OCI-M2 (cell line): ENCODE results near the gene HSD17B2.
"Not testable (repeated sequence)": the region's sequence is repeated elsewhere in the genome, so short reads cannot be mapped to it uniquely, and the experiment has no call there.

Experiments
- DNase-seq: peaks from one replicate; lab custom pipeline; 2025; ENCODE audit not compliant: unreplicated experiment; lab: John Stamatoyannopoulos, UW

The HSD17B2 gene, protein sequence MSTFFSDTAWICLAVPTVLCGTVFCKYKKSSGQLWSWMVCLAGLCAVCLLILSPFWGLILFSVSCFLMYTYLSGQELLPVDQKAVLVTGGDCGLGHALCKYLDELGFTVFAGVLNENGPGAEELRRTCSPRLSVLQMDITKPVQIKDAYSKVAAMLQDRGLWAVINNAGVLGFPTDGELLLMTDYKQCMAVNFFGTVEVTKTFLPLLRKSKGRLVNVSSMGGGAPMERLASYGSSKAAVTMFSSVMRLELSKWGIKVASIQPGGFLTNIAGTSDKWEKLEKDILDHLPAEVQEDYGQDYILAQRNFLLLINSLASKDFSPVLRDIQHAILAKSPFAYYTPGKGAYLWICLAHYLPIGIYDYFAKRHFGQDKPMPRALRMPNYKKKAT

GRCh38 chr16:82034981-82035612, at the start of gene HSD17B2:
TSS of gene HSD17B2 (plus strand) at chr16:82035253. CDS start at chr16:82035425, 172 bp downstream.
- DNase-seq: no peak

- no peak for DNase-seq
Measured at GRCh38 chr16:81987121-81987520, 47.9 kb upstream of the HSD17B2 start.

DNA sequence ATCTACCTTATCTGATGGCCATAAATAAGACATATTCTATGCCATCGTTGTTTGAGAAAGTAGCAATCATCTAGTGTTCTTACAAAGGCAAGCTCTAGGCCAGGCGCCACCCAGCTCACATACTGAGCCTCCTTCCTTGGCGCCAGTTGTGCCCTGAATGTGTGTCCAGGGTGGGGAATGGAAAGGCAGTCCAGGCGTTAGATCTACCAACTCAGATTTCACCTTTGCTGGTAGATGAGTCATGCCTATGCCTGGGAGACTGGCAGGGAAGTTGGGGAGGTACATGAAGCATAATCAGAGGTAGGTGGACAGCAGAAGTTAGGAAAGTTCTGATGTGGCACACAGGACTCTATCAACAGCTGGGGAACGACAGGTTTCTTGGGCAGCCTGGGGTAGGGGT, 47.3 kb upstream of the HSD17B2 start:
- no peak for DNase-seq

- DNase-seq: no peak
Measured at GRCh38 chr16:81992859-81993258, 42.2 kb upstream of the HSD17B2 start.

- no peak for DNase-seq
Measured at GRCh38 chr16:81994485-81994884, 40.6 kb upstream of the HSD17B2 start.

- DNase-seq: no peak
Measured at GRCh38 chr16:81995651-81996050, 39.4 kb upstream of the HSD17B2 start.

DNA sequence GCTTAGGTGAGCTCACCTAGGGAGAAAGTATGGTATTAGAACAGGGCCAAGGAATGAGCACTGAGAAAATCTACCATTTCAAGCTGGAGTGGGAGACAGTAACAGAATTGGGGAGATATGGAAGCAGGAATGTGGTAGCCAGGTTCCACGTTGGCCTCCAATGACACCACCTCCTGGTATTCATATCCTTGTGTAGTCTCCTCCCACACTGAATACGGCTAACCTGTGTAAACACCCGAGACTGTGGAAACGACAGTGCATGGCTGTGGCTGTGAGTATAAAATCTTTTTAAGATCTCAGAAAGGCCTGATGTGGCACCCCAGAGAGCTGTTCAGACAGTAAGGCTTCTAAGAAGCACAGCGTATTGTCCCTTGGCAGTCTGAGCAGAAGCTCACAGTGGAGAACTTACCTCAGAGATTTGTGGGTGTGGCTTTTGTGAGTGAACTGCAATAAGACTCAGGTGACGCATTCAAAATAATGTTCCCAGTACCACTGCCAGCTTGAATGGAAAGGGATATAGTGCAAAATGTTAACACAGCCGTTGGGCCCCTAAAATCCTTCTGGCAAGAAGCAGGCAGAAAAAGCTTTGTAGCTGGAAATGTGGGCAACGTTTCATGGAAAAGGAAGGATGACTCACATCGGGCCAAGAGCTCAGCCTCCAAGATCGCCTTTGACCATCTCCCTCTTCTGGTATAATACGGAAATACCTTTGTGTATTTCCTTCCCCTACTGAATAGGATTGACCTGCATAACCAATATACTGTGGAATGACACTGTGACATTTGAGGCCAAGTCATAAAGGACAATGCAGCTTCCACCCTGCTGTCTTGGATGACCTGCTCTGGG, 38.2 kb upstream of the HSD17B2 start:
- DNase-seq: no peak

DNA sequence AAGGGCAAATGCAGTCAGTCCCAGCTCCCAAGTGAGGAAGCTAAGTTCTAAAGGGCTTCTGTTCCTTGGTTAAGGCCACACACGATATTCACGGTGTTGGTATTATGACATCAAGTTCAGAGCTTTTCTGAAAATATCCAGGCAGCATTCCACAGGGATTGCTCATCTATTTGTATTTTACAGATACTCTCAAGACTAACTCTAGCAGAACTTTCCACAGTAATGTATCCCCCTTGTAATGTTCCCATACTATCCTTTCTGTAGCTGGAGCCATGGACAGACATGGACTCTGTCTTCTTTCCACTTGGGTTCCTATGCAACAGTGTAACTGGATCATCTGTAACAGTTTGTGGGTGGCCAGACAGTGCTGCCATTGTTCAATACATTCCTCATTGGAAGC, 37.3 kb upstream of the HSD17B2 start:
- DNase-seq: no peak

GRCh38 chr16:82002831-82003230, 32.2 kb upstream of the HSD17B2 start:
- DNase-seq: no peak

- no peak for DNase-seq
Measured at GRCh38 chr16:82004601-82005000, 30.5 kb upstream of the HSD17B2 start.

DNA sequence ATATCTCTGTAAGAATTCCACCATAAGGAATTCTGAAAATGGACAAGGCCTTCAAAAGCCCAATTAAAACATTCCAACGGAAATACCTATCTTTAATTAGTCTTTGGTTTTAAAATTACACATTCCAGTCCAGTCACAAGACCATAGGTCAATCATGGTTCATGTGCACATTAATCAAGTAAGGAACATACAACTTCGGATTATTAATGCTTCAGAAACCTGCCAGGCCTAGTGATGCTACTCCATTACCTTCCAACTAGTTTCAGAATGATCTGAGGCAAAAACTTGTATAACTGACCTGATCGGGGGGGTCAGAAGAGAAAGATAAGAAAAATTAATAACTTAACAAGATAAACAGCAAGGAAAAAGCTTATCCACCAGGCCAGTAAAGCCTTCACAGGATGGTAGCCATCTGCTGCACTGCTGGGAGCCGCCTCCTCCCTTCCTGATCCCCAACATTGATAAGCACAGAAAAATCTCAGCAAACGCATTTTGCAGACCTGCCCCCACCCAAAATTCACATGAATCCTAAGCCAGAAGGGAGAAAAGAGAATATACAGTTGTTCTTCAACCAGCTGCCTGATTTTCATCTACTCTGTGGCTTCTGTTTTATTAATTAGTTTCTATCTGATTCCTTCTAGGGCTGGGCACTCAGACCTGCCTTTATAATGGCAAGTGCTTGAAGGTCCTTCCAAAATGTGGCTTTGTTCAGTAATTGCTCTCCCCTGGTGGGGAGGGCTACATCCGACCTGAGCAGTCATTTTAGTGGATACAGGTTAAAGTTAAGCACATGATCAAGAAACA, 29.8 kb upstream of the HSD17B2 start:
- no peak for DNase-seq

DNA sequence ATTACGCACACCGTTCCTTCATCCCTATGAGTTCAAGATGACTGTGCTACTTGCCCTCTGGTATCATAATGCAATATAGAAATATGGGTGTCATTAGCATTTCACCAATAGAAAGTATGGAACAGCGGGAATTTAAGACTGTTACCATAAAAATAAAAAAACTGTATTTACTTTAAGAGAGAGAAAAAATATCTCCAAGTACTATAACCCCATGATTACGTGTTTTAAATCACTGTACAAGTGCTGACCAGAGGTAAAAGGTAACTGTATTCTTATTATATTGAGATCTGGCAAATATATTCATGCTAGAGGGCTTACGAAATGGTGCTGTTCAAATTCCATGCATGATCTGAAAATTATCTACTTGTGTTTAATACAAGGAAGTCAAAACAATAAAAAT, 29.0 kb upstream of the HSD17B2 start:
- DNase-seq: no peak

GRCh38 chr16:82007189-82007588, 27.9 kb upstream of the HSD17B2 start:
- DNase-seq: no peak

- no peak for DNase-seq
Measured at GRCh38 chr16:82008957-82009592, 26.0 kb upstream of the HSD17B2 start.

- not testable (repeated sequence) for DNase-seq
Measured at GRCh38 chr16:82009789-82010188, 25.3 kb upstream of the HSD17B2 start.

GRCh38 chr16:82010649-82011048, 24.4 kb upstream of the HSD17B2 start:
- no peak for DNase-seq

DNA sequence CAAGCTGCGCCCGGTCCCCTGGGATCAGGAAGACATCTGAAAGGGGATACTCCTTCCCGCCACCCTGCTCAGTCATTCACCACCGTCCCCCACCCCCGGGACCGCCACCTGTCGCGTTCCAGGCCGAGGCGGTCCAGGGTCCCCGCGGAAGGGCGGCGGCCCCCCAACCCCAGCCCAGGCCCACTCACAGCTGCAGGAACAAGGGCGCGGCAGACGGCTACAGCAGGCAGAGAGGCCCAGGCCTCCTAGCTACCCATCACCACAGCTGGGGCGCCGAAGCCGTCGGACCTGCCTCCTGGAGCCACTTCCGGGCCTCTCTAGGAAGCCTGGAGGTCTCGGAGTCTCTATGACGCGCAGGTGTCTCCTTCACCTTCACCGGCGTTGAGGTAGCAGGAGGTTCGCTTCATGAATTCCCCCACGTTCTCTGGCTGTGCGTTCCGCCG, 23.8 kb upstream of the HSD17B2 start, which contains the start of gene SDR42E1:
Gene SDR42E1 (minus strand): TSS at position 272 of the 443 bp plus-strand sequence. CDS start 10,612 bp downstream, outside the sequence.
- DNase-seq: no peak

DNA sequence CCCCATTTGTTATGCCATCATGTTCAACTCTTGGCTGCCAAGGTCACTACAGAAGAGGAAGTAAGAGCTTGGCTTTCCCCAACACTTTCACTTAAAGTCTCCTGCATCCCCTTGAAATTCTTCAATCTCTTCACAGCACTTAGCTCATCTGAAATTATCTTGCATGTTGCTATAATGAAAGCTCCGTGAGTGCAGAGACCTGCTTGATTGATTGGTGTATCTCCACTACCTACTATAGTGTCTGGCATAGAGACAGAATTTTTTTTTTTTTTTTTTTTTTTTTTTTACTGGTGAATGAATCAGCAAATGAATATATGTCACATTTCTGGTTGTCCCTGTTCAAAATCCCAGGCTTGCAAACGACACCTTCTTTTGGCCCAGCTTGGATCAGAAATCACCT, 21.9 kb upstream of the HSD17B2 start:
- DNase-seq: no peak

- DNase-seq: no peak
Measured at GRCh38 chr16:82016263-82016662, 18.8 kb upstream of the HSD17B2 start.

DNA sequence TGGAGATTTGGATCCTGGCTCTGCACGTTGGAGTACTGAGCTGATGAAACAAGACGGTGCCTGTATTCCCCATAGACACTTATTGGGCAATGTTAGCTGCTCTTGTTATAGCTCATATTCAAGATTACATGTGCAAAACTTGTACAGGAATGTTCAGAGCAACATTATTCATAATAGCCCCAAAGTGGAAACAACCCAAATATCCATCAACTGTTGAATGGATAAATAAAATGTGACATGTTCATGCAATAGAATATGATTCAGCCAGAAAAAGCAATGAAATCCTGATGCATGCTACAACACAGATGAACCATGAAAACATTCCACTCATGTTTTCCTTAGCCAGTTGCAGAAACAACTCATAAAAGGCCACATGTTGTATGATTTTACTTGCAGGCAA, 18.1 kb upstream of the HSD17B2 start:
- DNase-seq: no peak
